22Rv1 (cell line): ENCODE results near the gene EPAS1.

Source experiments
- H3K27ac ChIP-seq: fragments of 450-650 bp; 2 replicates; pipeline ENCODE4 v1.5.1; 2017
- ZFX ChIP-seq: fragments of 450-650 bp; IDR thresholded peaks from 2 replicates; pipeline ENCODE4 v1.6.1; 2017; ENCODE audit warnings: antibody characterized with exemption, borderline replicate concordance
- TF ChIP-seq, protein P1 (sequence below): fragments of 450-650 bp; IDR thresholded peaks from 2 replicates; pipeline ENCODE4 v1.5.1; 2017; ENCODE audit warnings: mild to moderate bottlenecking

EPAS1 gene

DNA sequence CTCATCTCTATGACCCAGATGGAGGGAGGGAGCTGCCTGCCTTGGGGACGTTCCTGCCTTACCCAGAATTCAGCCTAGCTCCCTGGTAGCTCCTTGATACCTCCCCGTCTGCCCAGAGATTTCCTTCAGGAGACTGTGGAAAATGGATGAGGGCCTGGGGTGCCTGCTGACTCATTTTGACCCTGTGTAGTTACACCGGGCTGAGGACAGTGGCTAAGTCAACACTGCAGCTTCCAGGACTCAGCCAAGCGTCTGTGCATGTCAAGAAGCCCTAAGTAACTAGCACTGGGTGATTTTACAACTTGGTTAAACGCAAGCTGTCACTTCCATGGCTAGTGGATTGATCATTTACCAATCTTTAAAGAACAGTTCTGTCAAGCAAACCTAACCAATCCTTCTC is 23.3 kb upstream of the EPAS1 start:
- no peak for TF ChIP-seq ZFX
- TF ChIP-seq, protein P1, sequence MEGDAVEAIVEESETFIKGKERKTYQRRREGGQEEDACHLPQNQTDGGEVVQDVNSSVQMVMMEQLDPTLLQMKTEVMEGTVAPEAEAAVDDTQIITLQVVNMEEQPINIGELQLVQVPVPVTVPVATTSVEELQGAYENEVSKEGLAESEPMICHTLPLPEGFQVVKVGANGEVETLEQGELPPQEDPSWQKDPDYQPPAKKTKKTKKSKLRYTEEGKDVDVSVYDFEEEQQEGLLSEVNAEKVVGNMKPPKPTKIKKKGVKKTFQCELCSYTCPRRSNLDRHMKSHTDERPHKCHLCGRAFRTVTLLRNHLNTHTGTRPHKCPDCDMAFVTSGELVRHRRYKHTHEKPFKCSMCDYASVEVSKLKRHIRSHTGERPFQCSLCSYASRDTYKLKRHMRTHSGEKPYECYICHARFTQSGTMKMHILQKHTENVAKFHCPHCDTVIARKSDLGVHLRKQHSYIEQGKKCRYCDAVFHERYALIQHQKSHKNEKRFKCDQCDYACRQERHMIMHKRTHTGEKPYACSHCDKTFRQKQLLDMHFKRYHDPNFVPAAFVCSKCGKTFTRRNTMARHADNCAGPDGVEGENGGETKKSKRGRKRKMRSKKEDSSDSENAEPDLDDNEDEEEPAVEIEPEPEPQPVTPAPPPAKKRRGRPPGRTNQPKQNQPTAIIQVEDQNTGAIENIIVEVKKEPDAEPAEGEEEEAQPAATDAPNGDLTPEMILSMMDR, result no peak

DNA sequence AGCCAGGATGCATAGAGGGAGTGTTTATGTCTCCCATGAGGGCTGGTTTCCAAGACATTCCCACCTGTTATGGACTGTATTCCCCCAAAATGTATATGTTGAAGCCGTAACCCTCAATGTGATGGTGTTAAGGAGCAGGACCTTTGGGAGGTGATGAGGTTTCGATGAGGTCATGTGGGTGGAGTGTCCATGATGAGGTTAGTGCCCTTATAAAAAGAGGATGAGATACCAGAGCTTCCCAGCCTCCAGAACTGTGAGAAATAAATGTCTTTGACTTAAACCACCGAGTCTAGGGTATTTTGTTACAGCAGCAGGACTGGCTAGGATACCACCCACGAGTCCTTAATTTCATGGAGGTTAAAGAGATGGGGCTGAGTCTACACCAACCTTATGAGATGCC is 22.6 kb upstream of the EPAS1 start:
- H3K27ac ChIP-seq, result no peak overlapping the region
- TF ChIP-seq, protein P1, result no peak
- TF ChIP-seq ZFX, result no peak

More for the DNA sequence above, 23.3 kb upstream of the EPAS1 start:
- no peak overlapping the region for H3K27ac ChIP-seq

DNA sequence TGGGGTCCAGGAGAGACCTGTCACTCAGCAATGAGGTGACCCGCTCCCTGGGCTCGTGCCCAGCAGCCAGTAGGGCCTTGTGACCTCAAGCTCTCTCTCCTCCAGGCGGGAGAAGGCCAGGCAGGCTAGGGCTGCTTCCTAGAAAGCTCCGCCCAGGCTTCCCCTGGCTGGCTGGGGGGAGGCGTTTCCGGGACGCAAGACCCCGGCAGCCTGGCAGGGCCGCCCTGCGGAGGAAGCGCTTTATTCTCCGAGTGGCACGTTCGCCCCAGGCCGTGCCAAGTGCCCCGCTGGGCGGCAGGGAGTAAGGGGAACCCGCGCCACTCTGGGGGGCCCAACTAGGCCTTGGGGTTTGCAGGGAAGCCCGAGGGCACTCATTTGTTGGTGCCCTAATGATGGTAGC is 21.2 kb upstream of the EPAS1 start:
- no peak overlapping the region for H3K27ac ChIP-seq
- TF ChIP-seq, protein P1, result no peak
- no peak for TF ChIP-seq ZFX

DNA sequence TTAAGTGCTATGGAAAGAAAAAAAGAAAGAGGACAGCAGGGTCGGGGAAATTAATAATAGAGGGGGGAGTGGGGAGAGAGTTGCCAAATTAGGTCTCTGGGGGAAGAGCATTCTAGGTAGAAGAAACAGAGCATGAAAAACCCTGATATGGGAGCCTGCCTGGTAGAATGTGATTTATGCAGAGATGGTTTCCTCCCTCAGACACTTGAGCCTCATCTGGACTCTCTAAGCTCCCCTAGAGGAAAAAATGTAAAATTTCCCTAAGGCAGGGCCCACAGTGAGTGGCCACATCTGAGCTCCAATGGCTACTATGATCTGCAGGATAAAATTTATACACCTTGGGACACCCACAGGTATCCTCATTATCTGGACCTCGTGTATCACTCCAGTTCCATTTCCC is 20.6 kb upstream of the EPAS1 start:
- no peak overlapping the region for H3K27ac ChIP-seq
- TF ChIP-seq, protein P1, result no peak
- no peak for TF ChIP-seq ZFX

DNA sequence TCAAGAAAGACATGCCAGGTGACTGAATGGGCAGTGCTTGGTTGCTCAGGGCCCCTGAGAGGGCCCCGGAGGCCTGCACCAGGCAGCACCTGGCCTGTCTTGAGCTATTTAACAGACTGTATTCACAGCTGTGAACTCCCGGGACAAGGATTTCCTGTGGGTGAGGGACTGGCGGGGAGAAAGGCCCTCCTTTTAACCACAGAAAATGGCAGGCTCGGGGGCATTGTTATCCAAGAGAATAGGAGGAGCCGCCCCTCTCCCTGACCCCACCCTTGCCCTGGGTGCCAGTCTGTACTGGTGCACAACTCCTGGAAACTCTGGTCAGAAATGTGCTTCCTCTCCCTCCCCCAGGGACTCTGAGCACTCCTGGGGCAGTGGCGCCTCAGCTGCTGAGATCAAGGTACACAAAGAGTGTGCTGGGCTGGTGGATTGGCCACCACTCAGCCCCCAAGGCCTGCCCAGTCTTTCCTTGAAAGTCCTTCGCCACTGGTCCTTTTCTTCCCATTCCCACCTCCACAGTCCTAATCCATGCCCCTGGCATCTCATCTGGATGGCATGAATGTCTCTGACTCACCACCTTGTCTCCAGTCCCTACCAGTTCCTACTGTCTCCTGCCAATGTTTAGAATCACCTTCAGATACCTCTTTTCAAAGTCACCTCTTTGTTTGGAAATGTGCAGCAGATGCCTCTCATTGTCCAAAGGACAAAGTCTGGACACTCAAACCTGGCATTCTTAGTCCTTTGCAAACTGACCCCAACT is 19.6 kb upstream of the EPAS1 start:
- no peak overlapping the region for H3K27ac ChIP-seq
- TF ChIP-seq, protein P1, result no peak
- TF ChIP-seq ZFX, result no peak

DNA sequence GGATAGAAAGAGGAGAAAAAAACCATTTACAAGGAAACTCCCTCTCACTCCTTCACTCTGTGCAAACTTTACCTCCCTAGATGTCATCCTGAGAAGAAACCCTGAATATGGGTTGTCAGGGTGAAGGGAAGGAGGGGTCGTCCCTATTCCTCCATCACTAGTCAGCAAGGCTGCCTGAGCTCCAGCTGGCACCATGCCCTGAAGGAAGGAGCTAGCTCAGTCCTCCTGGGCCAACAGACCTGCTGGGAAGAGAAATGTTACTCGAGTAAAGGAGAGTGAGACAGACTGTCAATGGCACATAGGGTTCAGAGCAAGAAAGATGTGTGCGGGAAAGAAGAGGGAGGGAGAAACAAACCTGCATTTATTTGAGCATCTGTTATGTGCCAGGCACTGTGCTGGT is 18.3 kb upstream of the EPAS1 start:
- no peak overlapping the region for H3K27ac ChIP-seq
- TF ChIP-seq ZFX, result no peak
- TF ChIP-seq, protein P1, result no peak

DNA sequence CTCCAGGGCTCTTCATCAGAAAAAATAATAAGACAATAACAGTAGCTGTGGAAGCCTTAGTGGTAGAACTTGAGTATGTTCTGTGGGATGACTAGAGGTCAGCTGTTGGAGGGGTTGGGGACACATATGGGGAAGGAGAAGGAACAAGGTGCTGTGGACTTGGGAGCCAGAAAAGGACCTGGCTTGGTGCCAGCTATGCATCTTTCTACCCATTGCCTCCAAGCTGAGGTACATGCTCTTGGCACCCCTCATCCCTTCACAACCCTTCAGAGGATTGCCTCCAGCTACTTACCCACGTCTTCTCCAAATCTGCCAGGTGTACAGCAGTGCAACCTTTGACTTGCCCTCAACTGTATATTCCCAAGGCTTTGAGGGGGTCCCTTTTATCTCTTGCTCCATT is 15.3 kb upstream of the EPAS1 start:
- TF ChIP-seq, protein P1, result no peak
- TF ChIP-seq ZFX, result no peak
- H3K27ac ChIP-seq, result no peak overlapping the region
